NOMO-1 (cell line): ENCODE measurements around the gene TMEM164.
A peak's percentile ranks its signal among the peaks of the same experiment; 100 is the strongest.

Source experiments
- DNase-seq, 2 experiments: peaks; one replicate each; lab custom pipeline; 2025; ENCODE audit not compliant: unreplicated experiment in 2 of 2; lab: John Stamatoyannopoulos, UW

TMEM164 gene

GRCh38 chrX:110062919-110063318 lies 60.0 kb downstream of the TMEM164 start:
- DNase-seq: no peak

GRCh38 chrX:110066488-110067225 lies 63.7 kb downstream of the TMEM164 start:
- DNase-seq: no peak

DNA sequence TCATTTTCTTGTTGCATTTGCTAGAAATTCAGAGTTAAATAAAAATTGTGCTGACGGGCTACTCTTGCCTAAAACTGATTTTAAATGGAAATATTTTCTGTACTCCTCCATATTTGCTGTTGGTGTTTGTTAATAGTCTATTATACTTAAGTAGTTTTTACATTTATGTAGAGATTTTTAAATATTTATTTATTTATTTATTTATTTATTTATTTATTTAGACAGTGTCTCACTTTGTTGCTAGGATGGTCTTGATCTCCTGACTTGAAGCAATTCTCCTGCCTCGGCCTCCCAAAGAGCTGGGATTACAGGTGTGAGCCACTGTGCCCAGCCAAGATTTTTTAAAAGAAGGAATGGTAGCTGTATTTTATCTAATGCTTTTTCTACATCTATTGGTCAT lies 68.1 kb downstream of the TMEM164 start:
- no peak for DNase-seq

DNA sequence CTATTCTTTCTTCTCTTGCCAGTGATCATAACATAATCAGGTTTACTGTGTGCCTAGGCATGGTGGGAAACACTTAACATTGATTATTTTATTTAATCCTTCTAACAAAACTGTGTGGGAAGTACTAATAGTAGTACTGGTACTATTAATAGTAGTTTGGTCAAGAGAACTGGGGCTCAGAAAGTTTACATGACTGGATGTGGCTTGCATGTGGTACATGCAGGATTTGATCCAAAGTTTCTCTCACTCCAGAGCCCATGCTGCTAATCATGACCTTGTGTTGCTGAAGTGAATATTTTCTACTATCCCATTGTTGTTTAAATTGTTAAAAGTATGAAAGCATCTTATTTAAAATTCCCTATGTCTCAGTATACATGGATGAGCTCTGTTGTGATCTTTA lies 78.4 kb downstream of the TMEM164 start:
- no peak for DNase-seq

GRCh38 chrX:110081740-110082139 lies 78.8 kb downstream of the TMEM164 start:
- no peak for DNase-seq

DNA sequence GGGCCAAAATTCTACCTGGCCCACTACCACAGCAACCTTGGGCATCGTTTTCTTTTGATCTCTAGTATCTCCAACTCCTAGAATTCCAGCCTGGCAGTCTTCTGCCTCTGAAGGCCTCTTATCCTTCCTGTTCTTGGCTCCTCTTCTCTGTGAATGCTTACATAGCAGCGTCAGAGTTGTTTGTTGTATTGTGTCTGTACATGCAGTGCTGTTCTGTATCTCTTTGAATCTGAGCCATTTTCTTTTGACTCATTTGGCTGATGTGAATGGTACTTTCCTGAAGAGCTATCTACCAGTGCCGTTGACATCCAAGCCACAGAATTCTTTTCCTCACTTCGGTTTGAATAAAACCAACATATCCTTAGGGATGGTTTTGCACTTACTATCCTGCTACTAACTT lies 79.2 kb downstream of the TMEM164 start:
- DNase-seq: no peak

GRCh38 chrX:110086162-110086915 lies 83.4 kb downstream of the TMEM164 start:
- no peak for DNase-seq

DNA sequence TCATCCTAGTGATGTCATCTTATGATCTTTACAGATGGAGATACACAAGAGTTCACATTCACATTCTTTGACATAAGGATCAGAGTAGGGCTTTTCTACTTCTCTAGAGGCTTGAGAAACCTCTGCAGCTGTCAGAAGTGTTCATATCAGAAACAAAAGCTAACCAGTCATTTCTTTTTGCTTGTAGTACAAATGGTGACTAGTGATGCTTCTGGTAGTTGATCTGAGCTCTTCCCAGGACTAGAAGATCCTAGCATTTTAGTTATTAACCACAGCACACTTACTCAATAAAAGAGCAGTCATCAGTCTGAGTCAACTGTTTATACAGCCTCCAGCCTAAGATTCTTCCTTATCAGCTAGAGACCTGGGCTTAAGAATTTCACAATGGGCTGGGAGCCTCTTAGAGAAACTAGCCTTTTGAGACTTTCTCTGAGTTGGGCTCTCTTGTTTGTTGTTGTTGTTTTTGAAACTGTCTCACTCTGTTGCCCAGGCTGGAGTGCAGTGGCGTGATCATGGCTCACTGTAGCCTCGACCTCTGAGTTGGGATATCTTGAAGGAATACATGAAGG lies 84.1 kb downstream of the TMEM164 start:
- peak; percentile 44 to 49 for DNase-seq

DNA sequence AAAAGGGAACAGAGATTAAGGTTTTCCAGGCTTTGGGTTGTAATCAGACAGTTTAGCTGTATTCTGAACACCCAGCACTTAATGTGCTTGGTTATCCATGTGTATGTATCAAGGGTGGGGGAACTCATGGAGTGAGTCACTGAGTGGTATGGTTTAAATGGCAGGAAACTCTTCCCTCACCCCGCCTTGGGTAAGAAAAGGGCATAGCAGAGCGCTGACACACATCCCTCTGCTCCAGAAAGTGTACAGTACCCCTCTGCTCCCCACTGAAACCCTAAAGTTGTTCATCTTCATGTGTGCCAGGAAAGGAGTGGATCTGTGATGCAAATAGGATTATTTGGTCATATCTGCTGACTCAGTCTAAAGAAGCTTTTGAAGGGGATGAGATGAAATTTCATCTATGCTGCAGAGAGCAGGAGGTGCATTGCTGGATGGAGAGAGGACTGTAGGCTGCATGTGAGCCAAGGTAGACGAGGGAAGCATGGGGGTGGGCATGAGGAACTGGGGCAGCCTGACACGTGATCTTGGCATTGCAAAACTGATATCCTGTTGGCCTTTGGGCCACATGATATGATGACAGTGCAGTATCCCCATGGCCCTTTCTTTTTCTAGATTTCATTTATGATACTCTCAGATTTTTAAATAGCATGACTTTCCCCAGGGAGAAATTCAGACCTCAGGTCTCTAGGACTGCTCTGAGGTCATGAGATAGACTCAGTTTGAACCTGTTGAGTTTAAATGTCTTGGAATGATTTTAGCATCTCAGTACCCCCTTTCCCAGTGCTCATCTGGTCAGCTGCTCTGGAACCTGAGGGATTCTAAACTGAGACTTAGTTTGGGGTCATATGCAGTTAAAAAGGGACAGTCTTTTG lies 84.8 kb downstream of the TMEM164 start:
- peak; percentile 50 to 55 for DNase-seq

- peak; percentile 53 to 65 for DNase-seq
These were observed 86.9 kb downstream of the TMEM164 start for GRCh38 chrX:110089656-110090403.

DNA sequence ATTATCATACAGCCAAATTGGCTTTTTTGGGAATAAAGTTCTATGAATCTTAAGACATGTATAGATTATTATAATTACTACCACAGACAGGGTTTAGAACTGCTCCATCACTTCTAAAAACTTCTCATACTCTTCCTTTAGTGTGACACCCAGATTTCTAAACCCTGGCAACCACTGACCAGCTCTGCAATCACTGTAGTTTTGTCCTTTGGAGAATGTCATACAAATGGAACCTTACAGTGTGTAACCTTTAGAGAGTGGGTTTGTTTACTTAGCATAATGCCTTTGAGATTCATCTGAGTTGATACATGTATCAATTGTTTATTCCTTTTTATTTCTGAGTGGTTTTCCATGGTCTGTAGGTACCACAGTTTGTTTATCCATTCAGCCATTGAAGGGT lies 95.0 kb downstream of the TMEM164 start:
- no peak for DNase-seq

GRCh38 chrX:110103344-110103743 lies 100.4 kb downstream of the TMEM164 start:
- DNase-seq: no peak

DNA sequence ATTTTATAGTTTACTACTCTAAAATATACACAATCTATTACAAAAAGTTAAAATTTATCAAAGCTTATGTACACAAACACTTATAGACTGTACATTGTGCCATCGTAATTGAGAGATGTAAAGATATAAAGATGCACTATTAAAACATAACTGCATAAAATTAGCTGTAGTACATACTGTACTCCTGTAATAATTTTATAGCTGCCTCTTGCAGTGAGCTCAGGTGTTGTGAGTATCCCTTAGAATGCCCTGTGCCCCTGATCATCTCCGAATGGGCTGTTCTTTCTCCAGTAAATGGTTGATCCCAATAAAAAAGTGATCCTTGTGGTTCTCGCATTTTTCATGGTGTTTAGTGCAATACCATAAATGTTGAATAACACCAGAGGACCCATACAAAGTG lies 101.2 kb downstream of the TMEM164 start:
- DNase-seq: no peak

DNA sequence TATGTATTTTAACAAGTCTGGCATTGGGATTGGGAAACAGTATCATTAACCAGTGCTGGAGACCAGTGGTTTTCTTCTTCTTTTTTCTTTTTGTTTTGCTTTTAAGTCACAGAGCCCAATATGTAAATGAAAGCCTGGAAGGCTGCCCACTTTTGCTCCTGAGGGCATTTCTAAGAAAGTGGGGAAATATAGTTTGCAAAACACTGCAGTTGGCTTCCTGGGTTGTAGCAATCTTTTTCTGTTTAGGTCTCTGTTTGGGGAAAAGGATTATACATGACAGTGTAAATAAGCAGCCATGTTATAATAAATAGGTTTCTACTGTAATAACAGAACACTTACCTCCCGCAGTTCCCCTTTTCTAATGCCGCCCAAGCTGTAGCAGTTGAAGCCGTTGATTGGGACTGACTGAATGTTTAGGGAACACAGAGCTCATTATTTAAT lies 105.5 kb downstream of the TMEM164 start:
- DNase-seq: peak; percentile 57 to 80

DNA sequence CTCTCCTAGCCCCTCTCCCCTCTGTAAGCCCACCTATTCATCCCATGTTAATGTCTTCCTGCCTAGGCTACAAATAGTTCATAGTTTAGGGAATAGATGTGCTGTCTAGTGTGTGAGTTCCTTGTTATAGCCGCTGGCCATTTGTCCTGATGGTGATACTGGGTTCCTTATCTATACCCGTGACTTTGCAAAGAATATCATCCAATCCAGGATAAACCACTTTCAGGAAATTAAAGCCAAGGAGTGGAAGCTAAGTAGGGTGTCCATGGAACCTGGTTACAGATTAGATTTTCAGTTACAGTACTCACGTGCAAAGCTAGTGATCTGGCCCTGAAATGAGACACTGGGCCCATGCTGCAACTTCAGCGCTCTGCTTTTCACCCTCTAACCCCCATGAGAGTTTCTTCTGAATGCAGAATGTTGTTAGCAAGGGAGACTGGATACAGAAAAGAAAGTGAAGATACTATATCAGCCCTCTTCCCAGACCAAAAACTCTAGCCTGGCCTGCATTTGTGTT lies 111.4 kb downstream of the TMEM164 start:
- no peak for DNase-seq

DNA sequence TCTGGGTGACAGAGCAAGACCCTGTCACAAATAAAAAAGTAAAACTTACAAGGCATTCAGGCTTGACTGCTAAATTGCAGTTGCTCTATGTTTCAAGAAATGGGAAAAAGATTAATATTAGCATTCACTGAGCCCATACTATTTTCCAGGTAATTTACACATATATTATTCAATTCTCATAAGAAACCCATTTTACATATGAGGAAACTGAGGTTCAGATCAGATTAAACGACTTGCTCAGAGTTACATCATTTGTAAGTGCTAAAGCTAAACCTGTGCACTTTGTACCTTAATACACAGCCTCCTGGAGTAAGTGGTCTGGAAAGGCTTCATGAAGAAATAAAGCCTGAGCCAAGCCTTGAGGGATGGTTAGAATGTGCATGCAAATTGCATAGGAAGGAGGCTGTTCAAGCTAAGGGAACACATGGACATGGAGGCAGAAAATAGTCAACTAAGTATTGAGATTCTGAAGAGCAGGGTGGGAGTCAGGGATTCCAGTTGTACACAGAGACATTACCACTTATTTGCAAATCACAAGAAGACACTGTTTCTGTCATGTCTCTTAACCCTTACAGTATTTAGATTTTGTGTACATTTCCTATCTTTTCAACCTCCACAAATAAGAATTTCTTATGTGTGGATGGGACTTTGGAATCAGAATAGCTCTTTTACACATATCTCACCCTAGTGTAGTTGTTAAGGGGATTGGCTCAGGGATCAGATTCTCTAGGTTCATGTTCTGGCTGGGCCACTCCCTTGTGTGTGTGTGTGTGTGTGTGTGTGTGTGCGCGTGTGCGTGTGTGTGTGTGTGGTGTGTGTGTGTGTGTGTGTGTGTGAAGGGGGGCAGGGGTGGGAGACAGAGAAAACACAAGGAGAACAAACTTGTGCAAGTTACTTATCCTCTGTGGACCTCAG lies 113.4 kb downstream of the TMEM164 start:
- DNase-seq: no peak

DNA sequence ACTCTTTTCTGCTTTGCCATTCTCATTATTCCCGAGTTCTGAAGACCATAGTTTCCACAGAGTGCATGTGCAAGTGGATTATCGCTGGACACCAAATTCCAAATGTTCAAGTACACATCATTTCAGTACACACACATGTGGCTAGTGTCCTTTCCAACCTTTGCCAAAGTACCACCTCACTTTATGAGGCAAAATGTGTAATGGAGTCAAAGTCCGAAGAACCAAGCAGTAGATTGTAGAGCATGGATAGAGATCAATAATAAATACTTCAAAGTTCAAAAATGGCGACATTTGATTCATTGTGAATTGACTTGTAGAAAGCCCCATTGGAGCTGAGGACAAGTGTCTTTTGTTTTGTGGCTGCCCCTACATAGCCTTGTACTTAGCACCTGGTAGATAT lies 115.6 kb downstream of the TMEM164 start:
- no peak for DNase-seq

DNA sequence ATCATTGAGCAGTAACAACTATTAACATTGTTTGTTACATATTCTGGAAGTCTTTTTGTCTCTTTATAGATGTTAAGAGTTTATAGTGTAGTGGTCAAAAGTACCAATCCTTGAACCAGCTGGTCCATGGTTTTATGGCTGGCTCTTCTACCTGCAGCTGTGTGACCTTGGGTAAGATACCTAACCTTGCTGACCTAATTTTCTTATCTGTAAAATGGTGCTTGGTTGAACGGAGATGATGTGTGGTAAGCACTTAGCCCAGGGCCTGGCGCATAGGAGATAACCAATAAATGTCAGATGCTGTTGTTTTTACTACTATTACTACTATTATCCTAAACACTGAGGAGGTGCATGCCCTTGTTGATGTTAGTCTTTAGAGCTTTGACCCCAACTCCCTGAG lies 116.6 kb downstream of the TMEM164 start:
- DNase-seq: no peak

DNA sequence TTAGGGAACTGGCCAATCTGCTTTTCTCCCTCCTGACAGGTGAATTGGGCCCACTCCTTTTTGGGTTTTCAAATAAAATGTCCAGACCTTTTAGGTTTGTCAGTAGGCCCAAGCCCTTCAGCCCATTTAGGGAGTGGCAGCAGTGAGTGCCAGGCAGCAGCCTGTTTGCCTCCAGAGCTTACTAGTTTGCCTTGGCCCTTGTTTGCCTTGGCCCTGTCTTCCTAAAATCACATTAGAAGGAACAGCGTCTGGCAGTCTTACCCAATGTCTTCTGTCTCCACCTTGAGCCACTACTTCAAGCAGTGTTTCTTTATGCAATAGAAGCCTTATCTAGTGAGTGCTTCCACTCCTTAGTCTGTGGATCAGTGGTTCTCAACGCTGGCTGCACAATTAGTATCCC lies 117.1 kb downstream of the TMEM164 start:
- no peak for DNase-seq
